MM.1S (cell line): ENCODE measurements around the gene DCXR.

Experiments
- DNase-seq: peaks from one replicate; pipeline ENCODE4 v3.0.0-alpha.2; 2015
- H2AFZ ChIP-seq: fragments of 300-600 bp; sonication (generic); 2 replicates; pipeline ENCODE4 v1.6.0; 2016; ENCODE audit warnings: antibody characterized with exemption, low read length
- H3F3A ChIP-seq: fragments of 300-600 bp; sonication (generic); 2 replicates; pipeline ENCODE4 v1.6.1; 2016; ENCODE audit warnings: mild to moderate bottlenecking, antibody characterized with exemption, low read length, moderate library complexity, mixed read lengths; ENCODE audit not compliant: insufficient read depth
- H3K27ac ChIP-seq: fragments of 300-600 bp; sonication (generic); 2 replicates; pipeline ENCODE4 v1.5.1; 2016; ENCODE audit warnings: mild to moderate bottlenecking, low read length
- H3K27me3 ChIP-seq: fragments of 300-600 bp; sonication (generic); replicated peaks from 2 replicates; pipeline ENCODE4 v1.6.0; 2016; ENCODE audit warnings: low read length; ENCODE audit not compliant: insufficient read depth
- H3K36me3 ChIP-seq: fragments of 300-600 bp; sonication (generic); replicated peaks from 2 replicates; pipeline ENCODE4 v1.6.1; 2016; ENCODE audit warnings: mild to moderate bottlenecking, low read length, mixed read lengths; ENCODE audit not compliant: insufficient read depth
- H3K4me1 ChIP-seq: fragments of 300-600 bp; sonication (generic); 2 replicates; pipeline ENCODE4 v1.6.1; 2016; ENCODE audit warnings: low read length, mixed read lengths
- H3K4me2 ChIP-seq: fragments of 300-600 bp; sonication (generic); 2 replicates; pipeline ENCODE4 v1.6.0; 2016; ENCODE audit warnings: low read depth, low read length
- H3K4me3 ChIP-seq: fragments of 300-600 bp; sonication (generic); 2 replicates; pipeline ENCODE4 v1.5.1; 2016; ENCODE audit warnings: low read length, mixed read lengths
- H3K79me2 ChIP-seq: fragments of 300-600 bp; sonication (generic); 2 replicates; pipeline ENCODE4 v1.6.1; 2016; ENCODE audit warnings: mixed run types, low read length, mixed read lengths
- H3K9ac ChIP-seq: fragments of 300-600 bp; sonication (generic); 2 replicates; pipeline ENCODE4 v1.6.1; 2016; ENCODE audit warnings: low read length, mixed read lengths
- H3K9me2 ChIP-seq: fragments of 300-600 bp; sonication (generic); replicated peaks from 2 replicates; pipeline ENCODE4 v1.6.1; 2016; ENCODE audit warnings: mild to moderate bottlenecking, low read length, mixed read lengths; ENCODE audit not compliant: insufficient read depth
- H3K9me3 ChIP-seq: fragments of 300-600 bp; sonication (generic); replicated peaks from 2 replicates; pipeline ENCODE4 v1.6.1; 2016; ENCODE audit warnings: mild to moderate bottlenecking, low read length, mixed read lengths; ENCODE audit not compliant: insufficient read depth
- H4K20me1 ChIP-seq: fragments of 300-600 bp; sonication (generic); 2 replicates; pipeline ENCODE4 v1.6.1; 2016; ENCODE audit warnings: mild to moderate bottlenecking, low read length, moderate library complexity, mixed read lengths; ENCODE audit not compliant: insufficient read depth
- CTCF ChIP-seq: fragments of 300-600 bp; sonication (generic); IDR thresholded peaks from 2 replicates; pipeline ENCODE4 v1.5.1; 2016; ENCODE audit warnings: antibody characterized with exemption, low read length, mixed read lengths
- EZH2 ChIP-seq: fragments of 300-600 bp; sonication (generic); optimal IDR thresholded peaks from 2 replicates; pipeline ENCODE3; 2017; ENCODE audit warnings: low read depth, mild to moderate bottlenecking, antibody characterized with exemption, low read length, mixed read lengths
- EZH2phosphoT487 ChIP-seq: fragments of 300-600 bp; sonication (generic); IDR thresholded peaks from 2 replicates; pipeline ENCODE4 v1.6.1; 2018; ENCODE audit warnings: antibody characterized with exemption, low read length

The DCXR gene

GRCh38 chr17:81996757-81997441 lies 40.6 kb downstream of the DCXR start:
- H3K4me1 ChIP-seq, result no peaks in the 10 kb centered on the region
- H3K27ac ChIP-seq, result no peak overlapping the region
- H2AFZ ChIP-seq, result no peak overlapping the region
- H3K79me2 ChIP-seq, result no peaks in the 10 kb centered on the region
- H3K27me3 ChIP-seq, result no peaks in the 10 kb centered on the region
- no peaks in the 10 kb centered on the region for H3K36me3 ChIP-seq
- no peaks in the 10 kb centered on the region for H3K9me3 ChIP-seq
- H3K9ac ChIP-seq, result no peak overlapping the region
- TF ChIP-seq CTCF (no peak), EZH2 (no peak), EZH2phosphoT487 (no peak)
- DNase-seq, result no peak
- no peaks in the 10 kb centered on the region for H3K9me2 ChIP-seq
- H3F3A ChIP-seq, result no peaks in the 10 kb centered on the region
- no peak overlapping the region for H3K4me2 ChIP-seq
- H4K20me1 ChIP-seq, result no peaks in the 10 kb centered on the region
- no peak overlapping the region for H3K4me3 ChIP-seq

- Histone ChIP-seq H3K4me1 (no peaks in the 10 kb centered on the region), H3K4me3 (no peak overlapping the region), H3F3A (no peaks in the 10 kb centered on the region), H2AFZ (no peak overlapping the region), H3K4me2 (no peak overlapping the region), H3K36me3 (no peaks in the 10 kb centered on the region), H3K9me2 (no peaks in the 10 kb centered on the region), H3K9me3 (no peaks in the 10 kb centered on the region), H3K27me3 (no peaks in the 10 kb centered on the region), H3K79me2 (no peaks in the 10 kb centered on the region), H4K20me1 (no peaks in the 10 kb centered on the region), H3K27ac (no peak overlapping the region), H3K9ac (no peak overlapping the region)
- TF ChIP-seq EZH2phosphoT487 (no peak), EZH2 (no peak), CTCF (no peak)
- DNase-seq, result no peak
Observed at GRCh38 chr17:81996232-81996756, 41.2 kb downstream of the DCXR start.

GRCh38 chr17:81995463-81996231 lies 41.9 kb downstream of the DCXR start:
- Histone ChIP-seq H3K9me3 (no peaks in the 10 kb centered on the region), H3K4me1 (no peaks in the 10 kb centered on the region), H3K27me3 (no peaks in the 10 kb centered on the region), H3K4me3 (no peak overlapping the region), H3K27ac (no peak overlapping the region), H3K4me2 (no peak overlapping the region), H3K9ac (no peak overlapping the region), H3K9me2 (no peaks in the 10 kb centered on the region), H3K79me2 (no peaks in the 10 kb centered on the region), H4K20me1 (no peaks in the 10 kb centered on the region), H3F3A (no peaks in the 10 kb centered on the region), H2AFZ (no peak overlapping the region), H3K36me3 (no peaks in the 10 kb centered on the region)
- DNase-seq, result no peak
- no peak for TF ChIP-seq EZH2
